Ascending aorta (tissue), 2 donors: ENCODE results near the gene STX7. TPM values are rescaled to one million over a fixed set of nuclear protein-coding genes. Genes with fewer than 3 reads are reported as not detected.

Experiments
- DNase-seq, 2 donors: peaks; one replicate each; pipeline ENCODE4 v3.0.0-alpha.2; 2019; ENCODE audit warnings: low spot score in 2 of 2
- H3K27ac ChIP-seq, 2 donors: fragments of 200-600 bp; sonication (generic); one replicate each; pipeline ENCODE4 v1.5.1; 2016 to 2017; ENCODE audit warnings: mild to moderate bottlenecking in 1 of 2
- H3K27me3 ChIP-seq: fragments of 200-600 bp; sonication (generic); one replicate; pipeline ENCODE4 v1.5.1; 2017
- H3K36me3 ChIP-seq, 2 donors: fragments of 200-600 bp; sonication (generic); one replicate each; pipeline ENCODE4 v1.5.1; 2016
- H3K4me1 ChIP-seq, 2 donors: fragments of 200-600 bp; sonication (generic); one replicate each; pipeline ENCODE4 v1.5.1; 2016 to 2017; ENCODE audit warnings: mild to moderate bottlenecking in 1 of 2
- H3K4me3 ChIP-seq, 2 donors: fragments of 200-600 bp; sonication (generic); one replicate each; pipeline ENCODE4 v1.5.1; 2016 to 2017; ENCODE audit warnings: mild to moderate bottlenecking in 1 of 2
- H3K9me3 ChIP-seq, 2 donors: fragments of 200-600 bp; sonication (generic); one replicate each; pipeline ENCODE4 v1.5.1; 2016
- CTCF ChIP-seq, 3 experiments: fragments of 200-600 bp in 2 of 3; fragments of 450-650 bp in 1 of 3; sonication (generic) in 2 of 3; IDR thresholded peaks; one replicate each; pipeline ENCODE4 v1.5.1; 2016 to 2019; ENCODE audit warnings: antibody characterized with exemption in 3 of 3, mild to moderate bottlenecking in 1 of 3, moderate library complexity in 1 of 3
- intact Hi-C: fragments of 100-400 bp; cut with DNase I; formaldehyde crosslinking; loops from one replicate; pipeline ENCODE4 v1.15.1; 2023
- total RNA-seq: library from RNA; depleted of rRNA; stranded (reverse); fragments of >200 nt; gene quantifications from one replicate; pipeline ENCODE4 v1.1.0, GENCODE V29; 2016

Gene STX7
- total RNA-seq, 1 donor from 2014 or later: 18.3 TPM

GRCh38 chr6:132483779-132484679, 28.9 kb downstream of the STX7 start:
- no peak for DNase-seq
- no peaks in the 10 kb centered on the region for H3K36me3 ChIP-seq
- intact Hi-C loops: loop anchor here (1.0 to 5.0 kb wide), 3 partner anchors 187 to 557 kb away; no protein-coding TSS in a partner anchor
- H3K4me1 ChIP-seq: peaks cover 0 to 12% of the 10 kb centered on the region in 2 donors
- no peaks in the 10 kb centered on the region for H3K27me3 ChIP-seq
- no peak overlapping the region for H3K27ac ChIP-seq
- TF ChIP-seq CTCF (IDR thresholded peaks at IDR 0.05): peak; percentile 60 to 78 (median 74)
- H3K9me3 ChIP-seq: no peaks in the 10 kb centered on the region
- H3K4me3 ChIP-seq: no peak overlapping the region

DNA sequence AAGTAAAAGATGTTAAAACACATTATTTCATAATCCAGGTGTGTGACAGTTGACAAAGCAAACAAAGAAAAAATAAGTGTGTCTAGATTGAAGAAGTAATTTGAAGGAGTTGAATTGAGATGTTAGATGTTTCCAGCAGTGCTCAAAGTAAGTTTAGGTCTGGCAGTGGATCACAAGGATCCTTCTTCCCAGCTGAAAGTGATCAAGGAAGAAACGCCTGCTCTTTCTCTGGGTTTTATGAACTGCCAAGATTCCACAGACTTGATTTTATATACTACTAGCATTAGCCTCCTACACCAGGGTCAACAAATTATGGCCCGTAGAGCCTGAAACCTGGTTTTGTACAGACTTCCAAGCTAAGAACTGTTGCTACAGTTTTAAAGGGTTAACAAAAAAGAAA, 30.3 kb downstream of the STX7 start:
- no peak for DNase-seq
- no peaks in the 10 kb centered on the region for H3K36me3 ChIP-seq
- TF ChIP-seq CTCF (IDR thresholded peaks at IDR 0.05): no peak
- peaks cover 0 to 12% of the 10 kb centered on the region in 2 donors for H3K4me1 ChIP-seq
- no peak overlapping the region for H3K4me3 ChIP-seq
- H3K9me3 ChIP-seq: no peaks in the 10 kb centered on the region
- intact Hi-C loops: loop anchor here (5.0 kb wide), 2 partner anchors 185 to 555 kb away; no protein-coding TSS in a partner anchor
- H3K27me3 ChIP-seq: no peaks in the 10 kb centered on the region
- no peak overlapping the region for H3K27ac ChIP-seq

- no peak for DNase-seq
- H3K4me3 ChIP-seq: no peak overlapping the region
- H3K9me3 ChIP-seq: no peaks in the 10 kb centered on the region
- H3K4me1 ChIP-seq: peaks cover 0 to 12% of the 10 kb centered on the region in 2 donors
- H3K27ac ChIP-seq: no peak overlapping the region
- H3K36me3 ChIP-seq: no peaks in the 10 kb centered on the region
- H3K27me3 ChIP-seq: no peaks in the 10 kb centered on the region
- no peak for TF ChIP-seq CTCF (IDR thresholded peaks at IDR 0.05)
- intact Hi-C loops: loop anchor here (5.0 kb wide), 2 partner anchors 184 to 554 kb away; no protein-coding TSS in a partner anchor
Observed at GRCh38 chr6:132481189-132481588, 31.7 kb downstream of the STX7 start.

DNA sequence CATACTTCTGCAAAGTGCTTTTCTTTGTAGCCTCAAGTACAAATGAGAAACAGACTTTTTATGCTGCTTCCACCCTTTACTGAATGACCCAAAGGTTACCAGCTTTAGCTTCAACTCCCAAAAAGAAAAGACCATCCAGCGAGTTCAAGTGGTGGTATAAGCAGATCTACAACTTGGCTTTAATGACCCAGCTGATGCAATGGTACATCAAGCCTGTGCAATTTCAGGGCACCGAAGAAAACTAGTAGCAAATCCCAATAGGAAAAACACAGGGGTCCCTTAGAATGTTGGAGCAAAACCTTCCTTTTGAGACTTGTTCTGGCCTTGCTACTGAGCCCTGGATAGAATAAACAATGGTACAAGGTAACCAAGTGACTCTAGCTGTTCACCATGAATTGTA, 33.8 kb downstream of the STX7 start:
- Histone ChIP-seq H3K4me3 (no peak overlapping the region), H3K9me3 (no peaks in the 10 kb centered on the region), H3K4me1 (peaks cover 0 to 12% of the 10 kb centered on the region in 2 donors), H3K27me3 (no peaks in the 10 kb centered on the region), H3K27ac (no peak overlapping the region), H3K36me3 (no peaks in the 10 kb centered on the region)
- intact Hi-C loops: no loop called here
- DNase-seq: no peak
- TF ChIP-seq CTCF (IDR thresholded peaks at IDR 0.05): no peak

DNA sequence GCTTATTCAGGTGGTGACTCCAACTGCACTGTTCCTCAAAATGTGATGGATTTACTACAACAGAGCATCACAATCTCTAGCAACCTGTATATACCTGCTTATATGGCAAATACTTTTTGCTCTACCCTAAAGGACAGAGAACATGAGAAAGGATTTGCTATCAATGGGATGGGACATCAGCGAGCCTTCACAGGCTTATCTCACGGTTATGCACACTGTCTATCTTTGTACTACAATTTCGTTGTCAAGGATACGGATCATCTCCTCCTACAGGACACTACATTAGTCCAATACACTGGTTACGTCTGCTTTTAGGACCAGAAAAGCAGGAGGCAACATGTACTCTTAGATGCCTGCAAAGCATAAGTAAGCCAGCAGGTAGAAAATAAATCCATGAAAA, 34.2 kb downstream of the STX7 start:
- no peaks in the 10 kb centered on the region for H3K36me3 ChIP-seq
- H3K4me3 ChIP-seq: no peak overlapping the region
- no peaks in the 10 kb centered on the region for H3K27me3 ChIP-seq
- no peaks in the 10 kb centered on the region for H3K9me3 ChIP-seq
- no peak for DNase-seq
- intact Hi-C loops: no loop called here
- no peak for TF ChIP-seq CTCF (IDR thresholded peaks at IDR 0.05)
- H3K4me1 ChIP-seq: peaks cover 0 to 8% of the 10 kb centered on the region in 2 donors
- no peak overlapping the region for H3K27ac ChIP-seq
